ENCODE results near the gene MFSD6L.

The MFSD6L gene

DNA sequence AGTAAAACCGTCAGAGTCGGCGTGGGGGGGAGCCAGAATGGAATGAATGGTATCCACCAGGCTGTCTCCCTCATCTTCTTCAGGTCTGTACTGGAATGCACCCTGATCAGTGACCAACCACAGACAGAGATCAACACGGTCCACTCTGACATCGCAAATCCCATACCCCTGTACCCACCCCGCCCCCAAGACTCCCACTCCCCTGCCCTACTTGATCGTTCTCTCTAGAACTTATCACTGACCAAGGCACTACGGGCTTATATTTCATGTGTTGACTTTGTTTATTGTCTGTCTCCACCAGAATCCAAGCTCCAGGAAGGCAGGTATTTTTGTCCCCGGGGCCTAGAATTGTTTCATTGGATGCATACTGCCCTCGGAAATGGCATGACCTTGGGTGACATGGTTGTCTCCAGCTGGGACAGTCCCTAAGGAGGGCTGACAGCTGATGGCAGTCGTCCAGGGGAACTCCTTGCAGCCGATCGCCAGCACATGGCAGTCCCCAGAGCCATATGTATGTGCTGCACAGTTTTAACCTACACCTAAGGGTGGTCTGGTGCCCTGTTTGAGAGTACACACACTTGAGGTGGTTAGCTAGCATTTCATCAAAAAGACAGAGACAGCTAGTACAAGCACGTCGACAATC is 526 bp upstream of the MFSD6L start:
- TF ChIP-seq, protein P1, sequence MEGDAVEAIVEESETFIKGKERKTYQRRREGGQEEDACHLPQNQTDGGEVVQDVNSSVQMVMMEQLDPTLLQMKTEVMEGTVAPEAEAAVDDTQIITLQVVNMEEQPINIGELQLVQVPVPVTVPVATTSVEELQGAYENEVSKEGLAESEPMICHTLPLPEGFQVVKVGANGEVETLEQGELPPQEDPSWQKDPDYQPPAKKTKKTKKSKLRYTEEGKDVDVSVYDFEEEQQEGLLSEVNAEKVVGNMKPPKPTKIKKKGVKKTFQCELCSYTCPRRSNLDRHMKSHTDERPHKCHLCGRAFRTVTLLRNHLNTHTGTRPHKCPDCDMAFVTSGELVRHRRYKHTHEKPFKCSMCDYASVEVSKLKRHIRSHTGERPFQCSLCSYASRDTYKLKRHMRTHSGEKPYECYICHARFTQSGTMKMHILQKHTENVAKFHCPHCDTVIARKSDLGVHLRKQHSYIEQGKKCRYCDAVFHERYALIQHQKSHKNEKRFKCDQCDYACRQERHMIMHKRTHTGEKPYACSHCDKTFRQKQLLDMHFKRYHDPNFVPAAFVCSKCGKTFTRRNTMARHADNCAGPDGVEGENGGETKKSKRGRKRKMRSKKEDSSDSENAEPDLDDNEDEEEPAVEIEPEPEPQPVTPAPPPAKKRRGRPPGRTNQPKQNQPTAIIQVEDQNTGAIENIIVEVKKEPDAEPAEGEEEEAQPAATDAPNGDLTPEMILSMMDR (IDR thresholded peaks at IDR 0.05; ENCODE audit: borderline replicate concordance, insufficient read depth, low read depth, low read length): no peak
- no peak overlapping the region for H3K4me3 ChIP-seq (ENCODE audit: low read depth, low read length)

DNA sequence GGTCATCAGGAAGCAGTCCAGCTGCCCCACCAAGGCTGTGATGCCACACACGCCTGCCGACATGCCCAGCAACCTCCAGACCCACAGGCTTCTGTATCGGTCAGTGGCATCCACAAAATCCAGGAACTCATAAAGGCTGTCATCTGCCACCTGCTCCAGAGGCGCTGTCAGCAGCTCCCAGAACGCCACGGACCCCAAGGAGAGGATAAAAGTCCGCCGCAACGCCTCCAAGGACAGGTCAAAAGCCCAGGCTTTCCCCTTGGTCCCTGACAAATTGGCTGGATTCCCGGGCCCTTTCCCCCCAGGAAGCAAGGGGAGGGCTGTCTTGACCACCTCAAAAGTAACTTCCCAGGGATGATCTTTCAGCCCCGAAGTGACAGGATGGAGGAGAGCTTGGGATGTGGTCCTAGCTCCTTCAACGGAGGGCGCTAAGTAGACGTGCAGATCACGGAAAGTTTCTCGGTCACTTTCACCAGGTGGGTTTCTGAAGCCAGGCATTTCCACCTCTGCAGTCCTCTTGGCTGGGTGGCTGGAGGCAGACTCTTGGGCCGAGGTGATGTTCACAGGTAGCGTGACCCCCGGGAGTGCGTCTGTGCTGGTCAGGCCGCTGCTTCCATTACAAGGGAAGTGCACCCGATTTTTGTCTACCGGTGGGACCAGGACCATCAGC is 854 bp downstream of the MFSD6L start:
- TF ChIP-seq, protein P1 (IDR thresholded peaks at IDR 0.05; ENCODE audit: borderline replicate concordance, insufficient read depth, low read depth, low read length): no peak
- H3K4me3 ChIP-seq (ENCODE audit: low read depth, low read length): no peak overlapping the region

DNA sequence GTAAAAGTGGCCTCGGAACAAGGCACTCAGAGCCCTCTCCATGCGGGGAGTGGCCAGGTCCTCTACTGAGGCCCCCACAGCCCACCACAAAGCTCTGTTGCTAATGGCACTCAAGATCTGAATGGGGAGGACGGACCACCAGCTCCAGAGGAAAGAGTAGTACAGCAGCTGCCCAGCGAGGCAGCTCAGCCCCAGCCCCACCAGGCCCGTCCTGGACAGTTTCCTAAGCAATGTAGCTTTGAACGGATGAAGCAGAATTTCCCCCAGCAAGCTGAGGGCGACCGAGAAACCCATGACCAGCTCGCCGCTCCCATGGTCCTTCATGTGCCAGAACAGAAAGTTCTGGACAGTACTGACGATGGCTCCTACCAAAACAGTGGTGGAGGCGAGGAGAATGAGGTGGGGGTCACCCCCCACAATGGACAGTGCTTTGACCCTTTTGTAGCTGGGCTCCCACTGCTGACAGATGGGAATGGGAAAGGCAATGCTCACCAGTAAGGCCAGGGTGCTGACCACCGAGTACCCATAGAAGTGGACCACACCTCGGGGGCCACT is 1.5 kb downstream of the MFSD6L start:
- no peak overlapping the region for H3K4me3 ChIP-seq (ENCODE audit: low read depth, low read length)
- TF ChIP-seq, protein P1 (IDR thresholded peaks at IDR 0.05; ENCODE audit: borderline replicate concordance, insufficient read depth, low read depth, low read length): no peak

DNA sequence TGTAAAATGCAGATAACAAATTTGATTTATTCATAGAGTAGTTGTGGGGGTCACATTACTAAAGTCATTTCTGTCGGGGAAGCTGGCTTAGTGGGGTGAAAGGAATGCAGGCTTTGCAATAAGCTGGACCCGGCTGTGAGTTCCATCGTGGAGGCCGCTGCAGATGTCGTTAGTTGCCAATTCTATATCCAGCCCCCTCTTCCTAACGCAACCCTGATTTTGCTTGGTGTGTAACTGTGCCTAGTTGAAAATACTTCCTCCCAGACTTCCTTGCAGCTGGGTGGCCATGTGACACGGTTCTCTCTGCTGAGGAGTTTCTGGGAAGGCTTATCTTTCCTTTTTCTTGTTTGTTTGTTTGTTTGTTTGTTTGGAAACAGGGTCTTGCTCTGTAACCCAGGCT is 4.5 kb downstream of the MFSD6L start:
- TF ChIP-seq, protein P1 (IDR thresholded peaks at IDR 0.05; ENCODE audit: borderline replicate concordance, insufficient read depth, low read depth, low read length): no peak
- H3K4me3 ChIP-seq (ENCODE audit: low read depth, low read length): no peak overlapping the region

DNA sequence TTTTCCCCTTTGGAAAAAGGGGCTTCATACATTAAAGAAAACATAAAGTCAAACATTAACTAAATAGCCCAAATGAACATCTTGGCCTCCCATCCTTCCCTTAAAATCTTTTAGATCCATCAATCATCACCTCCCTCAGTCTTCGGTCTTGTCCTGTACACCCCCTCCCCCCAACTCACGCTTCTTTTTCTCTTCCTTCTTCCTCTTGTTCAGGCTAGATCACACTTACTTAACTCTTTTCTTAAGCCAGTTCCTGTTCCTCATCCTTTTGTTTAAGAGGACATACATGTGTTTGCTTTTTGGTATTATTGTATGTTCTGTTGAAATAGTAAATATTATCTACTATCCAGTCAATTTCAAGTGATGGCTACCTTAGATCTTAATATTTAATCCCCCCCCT is 5.5 kb downstream of the MFSD6L start:
- no peak overlapping the region for H3K4me3 ChIP-seq (ENCODE audit: low read depth, low read length)
- TF ChIP-seq, protein P1 (IDR thresholded peaks at IDR 0.05; ENCODE audit: borderline replicate concordance, insufficient read depth, low read depth, low read length): no peak

DNA sequence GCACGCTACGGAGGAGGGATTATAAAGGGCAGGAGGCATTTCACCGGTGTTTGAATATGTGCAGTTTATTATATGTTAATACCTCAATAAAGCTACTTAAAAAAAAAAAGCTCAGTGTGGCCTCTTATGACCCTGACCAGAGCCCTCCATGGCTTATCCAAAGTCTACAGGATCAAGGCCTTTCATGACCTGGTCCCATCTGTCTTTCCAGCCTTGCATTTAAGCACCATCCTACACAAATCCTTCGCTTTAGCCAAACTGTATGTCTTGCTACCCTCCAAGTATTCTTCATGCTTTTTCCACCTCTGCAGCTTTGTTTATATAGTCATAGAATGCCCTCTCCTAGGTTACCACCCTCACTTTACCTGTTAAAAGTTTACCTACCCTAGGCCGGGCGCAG is 6.5 kb downstream of the MFSD6L start:
- TF ChIP-seq, protein P1 (IDR thresholded peaks at IDR 0.05; ENCODE audit: borderline replicate concordance, insufficient read depth, low read depth, low read length): no peak
- no peak overlapping the region for H3K4me3 ChIP-seq (ENCODE audit: low read depth, low read length)

DNA sequence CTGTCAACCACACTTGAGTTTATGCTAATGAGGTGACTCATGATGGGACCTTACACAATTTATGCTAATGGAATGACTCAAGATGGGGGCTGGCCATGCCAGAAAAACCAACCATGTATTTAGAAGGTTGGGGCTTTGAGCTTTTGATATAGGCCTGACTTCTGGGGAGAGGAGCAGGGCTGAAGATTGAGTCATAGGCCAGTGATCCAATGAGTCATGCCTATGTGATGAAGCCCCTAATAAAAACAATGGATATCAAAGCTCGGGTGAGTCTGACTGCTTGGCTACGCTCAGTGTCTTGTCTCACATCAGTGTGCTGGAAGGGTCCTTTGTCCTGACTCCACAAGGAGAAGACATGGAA is 7.3 kb downstream of the MFSD6L start:
- TF ChIP-seq, protein P1 (IDR thresholded peaks at IDR 0.05; ENCODE audit: borderline replicate concordance, insufficient read depth, low read depth, low read length): no peak
- H3K4me3 ChIP-seq (ENCODE audit: low read depth, low read length): no peak overlapping the region
